HEK293 (cell line): Measurements from ENCODE around the gene LRP8.

Source experiments
- BCL11B ChIP-seq: fragments of 450-650 bp; formaldehyde crosslinking; IDR thresholded peaks from 2 replicates; pipeline ENCODE4 v1.5.1; 2016; ENCODE audit warnings: low read depth, missing biosample characterization, missing genetic modification characterization
- FEZF1 ChIP-seq: fragments of 450-650 bp; formaldehyde crosslinking; IDR thresholded peaks from 2 replicates; pipeline ENCODE4 v1.5.1; 2016; ENCODE audit warnings: missing biosample characterization, missing genetic modification characterization
- GLI2 ChIP-seq: fragments of 450-650 bp; formaldehyde crosslinking; IDR thresholded peaks from 2 replicates; pipeline ENCODE4; 2017; ENCODE audit warnings: missing biosample characterization, missing genetic modification characterization, low read depth, borderline replicate concordance
- GLIS1 ChIP-seq: fragments of 450-650 bp; formaldehyde crosslinking; IDR thresholded peaks from 2 replicates; pipeline ENCODE4 v1.5.1; 2016; ENCODE audit warnings: missing biosample characterization, missing genetic modification characterization
- HOXD13 ChIP-seq: sonication (generic); formaldehyde crosslinking; IDR thresholded peaks from 2 replicates; pipeline ENCODE4 v1.8.0; 2022; ENCODE audit warnings: missing genetic modification reagents, borderline replicate concordance
- KLF7 ChIP-seq: fragments of 450-650 bp; formaldehyde crosslinking; IDR thresholded peaks from 2 replicates; pipeline ENCODE4 v1.5.1; 2016; ENCODE audit warnings: missing biosample characterization, missing genetic modification characterization, borderline replicate concordance
- MYNN ChIP-seq: fragments of 450-650 bp; formaldehyde crosslinking; IDR thresholded peaks from 2 replicates; pipeline ENCODE4 v1.5.1; 2016; ENCODE audit warnings: missing biosample characterization, missing genetic modification characterization, borderline replicate concordance
- OVOL3 ChIP-seq: fragments of 450-650 bp; formaldehyde crosslinking; IDR thresholded peaks from 2 replicates; pipeline ENCODE4 v1.5.1; 2016; ENCODE audit warnings: missing biosample characterization, missing genetic modification characterization
- RBAK ChIP-seq: fragments of 450-650 bp; formaldehyde crosslinking; IDR thresholded peaks from 2 replicates; pipeline ENCODE4 v1.5.1; 2016; ENCODE audit warnings: missing biosample characterization, missing genetic modification characterization
- YY2 ChIP-seq: fragments of 450-650 bp; formaldehyde crosslinking; IDR thresholded peaks from 2 replicates; pipeline ENCODE4 v1.5.1; 2016; ENCODE audit warnings: missing biosample characterization, missing genetic modification characterization
- ZBTB7A ChIP-seq: fragments of 450-650 bp; formaldehyde crosslinking; IDR thresholded peaks from 2 replicates; pipeline ENCODE4 v1.5.1; 2016; ENCODE audit warnings: low read depth, missing biosample characterization, missing genetic modification characterization
- ZNF132 ChIP-seq: fragments of 450-650 bp; formaldehyde crosslinking; IDR thresholded peaks from 2 replicates; pipeline ENCODE4 v1.5.1; 2017; ENCODE audit warnings: missing biosample characterization, missing genetic modification characterization, borderline replicate concordance
- ZNF133 ChIP-seq: fragments of 450-650 bp; formaldehyde crosslinking; IDR thresholded peaks from 2 replicates; pipeline ENCODE4 v1.5.1; 2016; ENCODE audit warnings: missing biosample characterization, missing genetic modification characterization
- ZNF138 ChIP-seq: fragments of 450-650 bp; formaldehyde crosslinking; IDR thresholded peaks from 2 replicates; pipeline ENCODE4 v1.5.1; 2016; ENCODE audit warnings: missing biosample characterization, missing genetic modification characterization, borderline replicate concordance
- ZNF2 ChIP-seq: fragments of 450-650 bp; formaldehyde crosslinking; IDR thresholded peaks from 2 replicates; pipeline ENCODE4 v1.5.1; 2016; ENCODE audit warnings: missing biosample characterization, missing genetic modification characterization
- ZNF24 ChIP-seq: fragments of 450-650 bp; formaldehyde crosslinking; IDR thresholded peaks from 2 replicates; pipeline ENCODE4 v1.5.1; 2016; ENCODE audit warnings: missing biosample characterization, missing genetic modification characterization
- ZNF26 ChIP-seq: fragments of 450-650 bp; formaldehyde crosslinking; IDR thresholded peaks from 2 replicates; pipeline ENCODE4 v1.5.1; 2016; ENCODE audit warnings: missing biosample characterization, missing genetic modification characterization
- ZNF548 ChIP-seq: fragments of 450-650 bp; formaldehyde crosslinking; IDR thresholded peaks from 2 replicates; pipeline ENCODE4 v1.5.1; 2016; ENCODE audit warnings: missing biosample characterization, missing genetic modification characterization
- ZNF549 ChIP-seq: fragments of 450-650 bp; IDR thresholded peaks from 2 replicates; pipeline ENCODE4 v1.5.1; 2018; ENCODE audit warnings: missing biosample characterization, missing genetic modification characterization, mild to moderate bottlenecking, inconsistent platforms, moderate library complexity
- ZNF558 ChIP-seq: fragments of 450-650 bp; formaldehyde crosslinking; IDR thresholded peaks from 2 replicates; pipeline ENCODE4 v1.5.1; 2016; ENCODE audit warnings: missing biosample characterization, missing genetic modification characterization
- ZNF626 ChIP-seq: fragments of 450-650 bp; sonication (Bioruptor Pico); formaldehyde crosslinking; IDR thresholded peaks from 2 replicates; pipeline ENCODE4 v1.5.1; 2018; ENCODE audit warnings: missing biosample characterization, missing genetic modification characterization, inconsistent platforms
- ZNF660 ChIP-seq: fragments of 450-650 bp; IDR thresholded peaks from 2 replicates; pipeline ENCODE4 v1.5.1; 2018; ENCODE audit warnings: missing biosample characterization, mild to moderate bottlenecking, missing genetic modification characterization
- ZNF76 ChIP-seq: fragments of 450-650 bp; formaldehyde crosslinking; IDR thresholded peaks from 2 replicates; pipeline ENCODE4; 2016; ENCODE audit warnings: low read depth, missing biosample characterization, missing genetic modification characterization, borderline replicate concordance
- ZNF776 ChIP-seq: fragments of 450-650 bp; formaldehyde crosslinking; IDR thresholded peaks from 2 replicates; pipeline ENCODE4 v1.5.0; 2017; ENCODE audit warnings: missing biosample characterization, missing genetic modification characterization, borderline replicate concordance
- ZNF830 ChIP-seq: fragments of 450-650 bp; IDR thresholded peaks from 2 replicates; pipeline ENCODE4 v1.5.0; 2018; ENCODE audit warnings: missing biosample characterization, missing genetic modification characterization, low read depth, mild to moderate bottlenecking, moderate library complexity
- ZSCAN30 ChIP-seq: fragments of 450-650 bp; IDR thresholded peaks from 2 replicates; pipeline ENCODE4 v1.5.1; 2018; ENCODE audit warnings: missing biosample characterization, mild to moderate bottlenecking, missing genetic modification characterization, moderate library complexity
- ZXDB ChIP-seq: fragments of 450-650 bp; formaldehyde crosslinking; IDR thresholded peaks from 2 replicates; pipeline ENCODE4 v1.5.1; 2016; ENCODE audit warnings: missing biosample characterization, missing genetic modification characterization
- TF ChIP-seq, protein P1 (sequence below): fragments of 450-650 bp; formaldehyde crosslinking; IDR thresholded peaks from 2 replicates; pipeline ENCODE4 v1.5.1; 2017; ENCODE audit warnings: missing biosample characterization, missing genetic modification characterization
- TF ChIP-seq, protein P2 (sequence below): fragments of 450-650 bp; formaldehyde crosslinking; IDR thresholded peaks from 2 replicates; pipeline ENCODE4 v1.5.1; 2016; ENCODE audit warnings: missing biosample characterization, missing genetic modification characterization, borderline replicate concordance
- TF ChIP-seq, protein P3 (sequence below): fragments of 450-650 bp; formaldehyde crosslinking; IDR thresholded peaks from 2 replicates; pipeline ENCODE4 v1.5.1; 2016; ENCODE audit warnings: missing biosample characterization, missing genetic modification characterization

LRP8 gene

GRCh38 chr1:53238197-53239155, 89.4 kb downstream of the LRP8 start, which contains the start of gene MAGOH (continued):
- TF ChIP-seq, protein P1, sequence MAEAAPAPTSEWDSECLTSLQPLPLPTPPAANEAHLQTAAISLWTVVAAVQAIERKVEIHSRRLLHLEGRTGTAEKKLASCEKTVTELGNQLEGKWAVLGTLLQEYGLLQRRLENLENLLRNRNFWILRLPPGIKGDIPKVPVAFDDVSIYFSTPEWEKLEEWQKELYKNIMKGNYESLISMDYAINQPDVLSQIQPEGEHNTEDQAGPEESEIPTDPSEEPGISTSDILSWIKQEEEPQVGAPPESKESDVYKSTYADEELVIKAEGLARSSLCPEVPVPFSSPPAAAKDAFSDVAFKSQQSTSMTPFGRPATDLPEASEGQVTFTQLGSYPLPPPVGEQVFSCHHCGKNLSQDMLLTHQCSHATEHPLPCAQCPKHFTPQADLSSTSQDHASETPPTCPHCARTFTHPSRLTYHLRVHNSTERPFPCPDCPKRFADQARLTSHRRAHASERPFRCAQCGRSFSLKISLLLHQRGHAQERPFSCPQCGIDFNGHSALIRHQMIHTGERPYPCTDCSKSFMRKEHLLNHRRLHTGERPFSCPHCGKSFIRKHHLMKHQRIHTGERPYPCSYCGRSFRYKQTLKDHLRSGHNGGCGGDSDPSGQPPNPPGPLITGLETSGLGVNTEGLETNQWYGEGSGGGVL (tag by site-specific recombination) = no peak
- TF ChIP-seq ZXDB (tag by site-specific recombination) (peak; percentile 93), YY2 (tag by site-specific recombination) (0 out of 2 replicates have a peak, but pooled peaks have one; percentile 11), GLIS1 (tag by site-specific recombination) (peak; percentile 50; the same call in 1 of the 2 replicates), GLI2 (no peak), ZNF776 (tag by site-specific recombination) (no peak), ZNF548 (tag by site-specific recombination) (no peak), ZNF133 (tag by site-specific recombination) (no peak), ZBTB7A (no peak; the same call in 1 of the 2 replicates), ZNF558 (no peak), ZNF138 (tag by site-specific recombination) (no peak), BCL11B (tag by site-specific recombination) (no peak), ZNF626 (tag by site-specific recombination) (no peak), FEZF1 (no peak), ZNF26 (tag by site-specific recombination) (no peak), ZSCAN30 (no peak), ZNF549 (tag by site-specific recombination) (no peak), ZNF132 (tag by site-specific recombination) (no peak), ZNF24 (tag by site-specific recombination) (0 out of 2 replicates have a peak, but pooled peaks have one; percentile 61), ZNF660 (peak; percentile 86), OVOL3 (tag by site-specific recombination) (no peak), ZNF2 (tag by site-specific recombination) (peak; percentile 98), MYNN (peak; percentile 43; the same call in 1 of the 2 replicates), ZNF76 (tag by site-specific recombination) (peak; percentile 79), HOXD13 (CRISPR knock-in tag) (no peak), RBAK (tag by site-specific recombination) (no peak), ZNF830 (tag by site-specific recombination) (no peak), KLF7 (tag by site-specific recombination) (no peak)
- TF ChIP-seq, protein P2, sequence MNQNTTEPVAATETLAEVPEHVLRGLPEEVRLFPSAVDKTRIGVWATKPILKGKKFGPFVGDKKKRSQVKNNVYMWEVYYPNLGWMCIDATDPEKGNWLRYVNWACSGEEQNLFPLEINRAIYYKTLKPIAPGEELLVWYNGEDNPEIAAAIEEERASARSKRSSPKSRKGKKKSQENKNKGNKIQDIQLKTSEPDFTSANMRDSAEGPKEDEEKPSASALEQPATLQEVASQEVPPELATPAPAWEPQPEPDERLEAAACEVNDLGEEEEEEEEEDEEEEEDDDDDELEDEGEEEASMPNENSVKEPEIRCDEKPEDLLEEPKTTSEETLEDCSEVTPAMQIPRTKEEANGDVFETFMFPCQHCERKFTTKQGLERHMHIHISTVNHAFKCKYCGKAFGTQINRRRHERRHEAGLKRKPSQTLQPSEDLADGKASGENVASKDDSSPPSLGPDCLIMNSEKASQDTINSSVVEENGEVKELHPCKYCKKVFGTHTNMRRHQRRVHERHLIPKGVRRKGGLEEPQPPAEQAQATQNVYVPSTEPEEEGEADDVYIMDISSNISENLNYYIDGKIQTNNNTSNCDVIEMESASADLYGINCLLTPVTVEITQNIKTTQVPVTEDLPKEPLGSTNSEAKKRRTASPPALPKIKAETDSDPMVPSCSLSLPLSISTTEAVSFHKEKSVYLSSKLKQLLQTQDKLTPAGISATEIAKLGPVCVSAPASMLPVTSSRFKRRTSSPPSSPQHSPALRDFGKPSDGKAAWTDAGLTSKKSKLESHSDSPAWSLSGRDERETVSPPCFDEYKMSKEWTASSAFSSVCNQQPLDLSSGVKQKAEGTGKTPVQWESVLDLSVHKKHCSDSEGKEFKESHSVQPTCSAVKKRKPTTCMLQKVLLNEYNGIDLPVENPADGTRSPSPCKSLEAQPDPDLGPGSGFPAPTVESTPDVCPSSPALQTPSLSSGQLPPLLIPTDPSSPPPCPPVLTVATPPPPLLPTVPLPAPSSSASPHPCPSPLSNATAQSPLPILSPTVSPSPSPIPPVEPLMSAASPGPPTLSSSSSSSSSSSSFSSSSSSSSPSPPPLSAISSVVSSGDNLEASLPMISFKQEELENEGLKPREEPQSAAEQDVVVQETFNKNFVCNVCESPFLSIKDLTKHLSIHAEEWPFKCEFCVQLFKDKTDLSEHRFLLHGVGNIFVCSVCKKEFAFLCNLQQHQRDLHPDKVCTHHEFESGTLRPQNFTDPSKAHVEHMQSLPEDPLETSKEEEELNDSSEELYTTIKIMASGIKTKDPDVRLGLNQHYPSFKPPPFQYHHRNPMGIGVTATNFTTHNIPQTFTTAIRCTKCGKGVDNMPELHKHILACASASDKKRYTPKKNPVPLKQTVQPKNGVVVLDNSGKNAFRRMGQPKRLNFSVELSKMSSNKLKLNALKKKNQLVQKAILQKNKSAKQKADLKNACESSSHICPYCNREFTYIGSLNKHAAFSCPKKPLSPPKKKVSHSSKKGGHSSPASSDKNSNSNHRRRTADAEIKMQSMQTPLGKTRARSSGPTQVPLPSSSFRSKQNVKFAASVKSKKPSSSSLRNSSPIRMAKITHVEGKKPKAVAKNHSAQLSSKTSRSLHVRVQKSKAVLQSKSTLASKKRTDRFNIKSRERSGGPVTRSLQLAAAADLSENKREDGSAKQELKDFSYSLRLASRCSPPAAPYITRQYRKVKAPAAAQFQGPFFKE (tag by site-specific recombination) = no peak
- TF ChIP-seq, protein P3, sequence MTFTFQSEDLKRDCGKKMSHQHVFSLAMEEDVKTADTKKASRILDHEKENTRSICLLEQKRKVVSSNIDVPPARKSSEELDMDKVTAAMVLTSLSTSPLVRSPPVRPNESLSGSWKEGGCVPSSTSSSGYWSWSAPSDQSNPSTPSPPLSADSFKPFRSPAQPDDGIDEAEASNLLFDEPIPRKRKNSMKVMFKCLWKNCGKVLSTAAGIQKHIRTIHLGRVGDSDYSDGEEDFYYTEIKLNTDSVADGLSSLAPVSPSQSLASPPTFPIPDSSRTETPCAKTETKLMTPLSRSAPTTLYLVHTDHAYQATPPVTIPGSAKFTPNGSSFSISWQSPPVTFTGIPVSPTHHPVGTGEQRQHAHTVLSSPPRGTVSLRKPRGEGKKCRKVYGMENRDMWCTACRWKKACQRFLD = no peak
